Measurements from ENCODE around the gene HAUS1.
"Not testable (repeated sequence)": the region's sequence is repeated elsewhere in the genome, so short reads cannot be mapped to it uniquely, and the experiment has no call there.

The HAUS1 gene

DNA sequence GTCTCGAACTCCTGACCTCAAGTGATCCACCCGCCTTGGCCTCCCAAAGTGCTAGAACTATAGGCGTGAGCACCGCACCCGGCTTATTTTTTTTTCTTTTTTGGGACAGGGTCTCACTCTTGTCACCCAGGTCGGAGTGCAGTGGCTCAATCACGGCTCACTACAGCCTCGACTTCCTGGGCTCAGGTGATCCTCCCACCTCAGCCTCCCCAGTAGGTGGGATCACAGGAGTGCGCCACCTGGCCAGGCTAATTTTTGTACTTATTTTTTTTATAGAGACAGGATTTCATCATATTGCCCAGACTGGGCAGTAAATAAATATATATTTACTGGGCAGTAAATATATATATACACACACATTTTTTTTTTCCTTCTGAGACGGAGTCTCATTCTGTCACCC is 8.7 kb upstream of the HAUS1 start:
- no peak for ATAC-seq

DNA sequence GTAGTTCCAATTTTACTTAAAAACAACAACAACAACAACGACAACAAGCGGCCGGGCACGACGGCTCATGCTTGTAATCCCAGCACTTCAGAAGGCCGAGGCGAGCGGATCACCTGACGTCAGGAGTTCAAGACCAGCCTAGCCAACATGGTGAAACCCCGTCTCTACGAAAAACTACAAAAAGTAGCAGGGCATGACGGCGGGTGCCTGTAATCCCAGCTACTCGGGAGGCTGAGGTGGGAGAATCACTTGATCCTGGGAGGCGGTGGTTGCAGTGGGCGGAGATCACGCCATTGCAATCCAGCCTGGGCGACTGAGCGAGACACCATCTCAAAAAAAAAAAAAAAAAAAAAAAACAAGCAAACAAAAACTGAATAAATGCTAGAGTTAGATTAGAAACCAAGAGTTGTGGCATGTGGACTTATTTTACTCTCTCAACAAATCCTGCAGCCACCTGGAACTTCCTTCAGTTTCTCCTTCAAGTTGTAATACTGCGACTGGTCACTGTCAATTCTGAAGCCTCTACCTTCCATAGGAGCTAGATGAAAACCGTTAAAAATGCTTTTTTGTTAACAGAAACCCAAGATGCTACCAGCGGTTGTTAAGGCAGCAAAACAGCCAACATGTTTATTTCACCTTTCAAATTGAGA is 7.4 kb upstream of the HAUS1 start:
- no peak for ATAC-seq

DNA sequence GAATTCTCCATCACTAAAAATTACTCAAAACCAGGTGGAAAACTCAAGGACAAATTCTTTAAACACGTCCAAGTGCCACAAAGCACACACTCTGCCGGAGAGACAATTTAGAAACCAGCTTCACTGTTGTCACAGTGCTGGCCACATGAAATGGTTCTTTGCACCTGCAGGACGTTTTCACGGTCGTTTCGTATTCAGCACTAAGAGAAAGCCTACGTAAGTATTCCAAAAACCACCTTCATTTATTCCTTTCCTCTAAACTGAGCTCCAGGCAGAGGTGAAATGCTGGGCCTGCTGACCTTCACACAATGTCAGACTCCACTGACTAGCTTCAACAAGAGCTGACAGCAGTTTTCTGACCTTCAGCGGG is 6.8 kb upstream of the HAUS1 start:
- peak; percentile 3 to 11 for ATAC-seq

DNA sequence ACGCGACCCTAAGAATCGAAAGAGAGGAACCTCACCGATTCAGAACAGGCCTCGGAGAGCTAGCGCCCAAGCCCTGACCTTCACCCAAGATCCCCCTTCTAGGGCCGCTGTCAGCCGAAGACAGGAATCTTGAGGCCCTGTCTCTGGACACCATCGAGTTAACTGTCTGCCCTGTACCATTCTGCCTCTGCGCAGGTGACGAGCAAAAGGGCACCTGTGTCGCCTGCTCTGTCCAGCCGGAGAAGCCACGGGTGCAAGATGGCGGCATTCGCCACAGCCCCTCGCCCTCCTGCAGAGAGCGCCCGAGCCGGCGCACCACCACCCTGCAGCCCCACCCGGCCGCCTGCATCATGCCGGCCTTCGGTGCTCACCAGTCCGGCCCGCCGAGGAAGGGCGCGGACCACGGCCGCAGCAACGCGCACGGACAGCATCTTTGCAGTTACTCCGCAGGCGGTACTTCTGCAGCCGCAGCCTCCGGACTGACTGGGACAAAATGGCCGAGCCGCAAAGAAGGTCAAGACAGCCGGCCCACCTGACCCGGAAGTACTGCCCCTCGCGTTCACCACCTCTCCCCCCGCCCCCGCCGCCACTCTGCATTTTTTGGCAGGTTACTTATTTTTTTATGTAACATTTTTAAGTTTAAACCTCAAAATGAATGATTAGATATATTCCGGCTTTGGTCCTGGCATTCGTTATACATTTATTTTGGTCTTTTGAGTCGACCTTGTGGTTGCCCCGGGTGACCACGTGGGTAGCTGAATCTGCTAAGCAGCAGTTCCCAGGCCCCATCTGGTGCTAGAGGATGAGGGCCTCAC is 6.2 kb upstream of the HAUS1 start, which contains the start of gene ATP5F1A:
ATP5F1A (minus strand) TSS at position 496 of the 815 bp plus-strand sequence; CDS start at position 431, 65 bp downstream.
- ATAC-seq: peak; percentile 85 to 89

DNA sequence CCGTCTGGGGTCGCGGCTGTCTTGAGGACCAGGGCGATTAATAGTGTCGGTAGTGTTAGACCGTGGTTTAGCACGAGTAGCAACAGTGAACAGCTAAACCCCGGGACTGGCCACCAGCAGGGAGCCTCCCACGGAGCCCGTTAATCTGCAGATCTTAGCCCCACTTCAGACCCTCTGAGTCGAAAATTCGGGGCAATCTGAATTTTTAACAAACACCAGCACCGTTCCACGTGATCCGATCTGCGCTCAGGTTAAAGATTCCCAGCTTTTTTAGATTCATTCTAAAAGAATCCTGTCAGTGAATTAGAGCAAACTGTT is 5.6 kb upstream of the HAUS1 start:
- ATAC-seq: peak in 1 of 2 donors; percentile 1

DNA sequence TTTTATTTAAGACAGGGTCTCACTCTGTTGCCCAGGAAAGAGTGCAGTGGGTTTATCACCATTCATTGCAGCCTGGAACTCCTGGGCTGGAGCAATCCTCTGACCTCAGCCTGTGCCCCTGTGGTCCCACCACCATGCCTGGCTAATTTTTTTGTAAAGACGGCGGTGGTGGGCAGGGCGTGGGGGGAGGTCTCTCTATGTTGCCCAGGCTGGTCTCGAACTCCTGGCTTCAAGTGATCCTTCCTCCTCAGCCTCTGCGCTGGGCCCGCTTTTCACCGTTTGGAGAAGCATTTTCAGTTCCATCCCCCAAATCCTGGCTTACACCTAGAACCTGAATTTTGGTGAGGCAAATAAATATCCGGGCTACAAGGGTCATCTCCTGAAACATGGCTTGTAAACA is 4.7 kb upstream of the HAUS1 start:
- no peak for ATAC-seq

DNA sequence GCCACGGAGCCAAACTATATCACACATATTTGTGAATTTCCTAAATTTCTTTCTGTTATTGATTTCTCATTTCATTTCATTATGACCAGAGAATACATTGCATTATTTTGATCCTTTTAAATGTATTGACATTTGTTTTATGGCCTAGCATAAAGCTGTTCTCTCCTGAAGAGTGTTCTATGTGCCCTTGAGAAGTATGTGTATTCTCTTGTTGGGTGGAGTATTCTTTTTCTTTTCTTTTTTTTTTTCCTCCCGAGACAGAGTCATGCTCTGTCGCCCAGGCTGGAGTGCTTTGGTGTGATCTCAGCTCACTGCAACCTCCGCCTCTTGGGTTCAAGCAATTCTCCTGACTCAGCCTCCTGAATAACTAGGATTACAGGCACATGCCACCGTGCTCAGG is 5.2 kb downstream of the HAUS1 start:
- no peak for ATAC-seq

DNA sequence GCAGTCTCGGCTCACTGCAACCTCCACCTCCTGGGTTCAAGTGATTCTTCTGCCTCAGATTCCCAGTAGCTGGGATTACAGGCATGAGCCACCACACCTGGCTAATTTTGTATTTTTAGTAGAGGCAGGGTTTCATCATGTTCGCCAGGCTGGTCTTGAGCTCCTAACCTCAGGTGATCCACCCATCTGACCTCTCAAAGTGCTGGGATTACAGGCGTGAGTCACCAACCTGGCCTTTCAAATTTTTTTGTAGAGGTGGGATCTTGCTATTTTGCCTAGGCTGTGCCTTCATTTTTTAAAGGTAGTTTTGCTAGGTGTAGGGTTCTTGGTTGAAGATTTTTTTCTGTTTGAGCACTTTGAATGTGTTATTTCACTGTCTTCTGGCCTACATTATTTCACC is 6.2 kb downstream of the HAUS1 start:
- ATAC-seq: no peak

DNA sequence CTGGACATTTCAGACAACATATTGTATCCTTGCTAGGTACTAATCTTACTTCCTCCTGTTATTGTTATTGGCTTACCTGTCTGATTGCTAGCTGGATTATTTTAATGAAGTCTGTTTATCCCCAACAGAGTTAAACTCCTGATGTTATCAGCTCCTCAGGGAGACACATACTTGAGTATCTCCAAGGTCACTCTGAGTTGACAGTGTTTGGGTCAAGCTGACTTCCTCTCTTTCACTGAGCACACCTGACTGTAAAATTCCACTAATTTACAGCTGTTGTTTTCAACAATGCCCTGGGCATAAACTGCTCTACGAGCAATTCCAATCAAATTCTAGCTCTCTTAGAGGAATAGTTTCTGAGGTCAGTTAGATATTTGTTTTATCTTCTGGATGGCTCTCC is 9.6 kb downstream of the HAUS1 start:
- no peak for ATAC-seq

DNA sequence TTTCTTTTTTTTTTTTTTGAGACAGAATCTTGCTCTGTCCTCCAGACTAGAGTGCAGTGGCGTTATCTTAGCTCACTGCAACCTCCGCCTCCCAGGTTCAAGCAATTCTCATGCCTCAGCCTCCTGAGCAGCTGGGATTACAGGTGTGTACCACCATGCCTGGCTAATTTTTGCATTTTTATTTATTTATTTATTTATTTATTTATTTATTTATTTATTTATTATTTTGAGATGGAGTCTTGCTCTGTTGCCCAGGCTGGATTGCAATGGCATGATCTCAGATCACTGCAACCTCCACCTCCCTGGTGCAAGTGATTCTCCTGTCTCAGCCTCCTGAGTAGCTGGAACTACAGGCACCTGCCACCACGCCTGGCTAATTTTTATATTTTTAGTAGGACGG is 22.4 kb downstream of the HAUS1 start:
- ATAC-seq: not testable (repeated sequence)

DNA sequence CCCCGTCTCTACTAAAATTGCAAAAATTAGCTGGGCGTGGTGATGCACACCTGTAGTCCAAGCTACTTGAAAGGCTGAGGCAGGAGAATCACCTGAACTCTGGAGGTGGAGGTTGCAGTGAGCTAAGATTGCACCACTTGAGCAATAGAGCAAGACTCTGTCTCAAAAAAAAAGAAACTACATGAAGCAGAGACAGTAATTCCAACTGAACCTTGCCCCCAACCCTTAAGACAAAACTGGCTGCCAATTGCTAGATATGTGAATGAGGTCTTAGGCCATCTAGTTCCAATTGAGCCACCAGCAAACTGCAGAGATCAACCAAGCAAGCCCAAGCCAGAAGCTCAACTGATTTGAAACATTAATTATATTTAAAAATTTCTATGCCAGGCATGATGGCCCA is 25.9 kb downstream of the HAUS1 start:
- no peak for ATAC-seq

DNA sequence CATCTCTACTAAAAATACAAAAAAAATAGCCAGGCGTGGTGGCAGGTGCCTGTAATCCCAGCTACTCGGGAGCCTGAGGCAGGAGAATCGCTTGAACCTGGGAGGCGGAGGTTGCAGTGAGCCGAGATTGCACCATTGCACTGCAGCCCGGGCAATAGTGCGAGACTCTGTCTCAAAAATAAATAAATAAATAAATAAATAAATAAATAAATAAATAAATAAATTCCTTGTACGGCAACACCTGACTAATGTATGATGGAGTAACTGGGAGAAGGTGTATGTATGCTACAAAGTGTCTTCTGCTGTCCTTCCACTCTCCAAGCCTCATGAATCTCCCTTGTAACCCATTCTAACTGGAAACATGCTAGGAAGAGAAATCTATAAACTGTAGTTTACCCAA is 26.4 kb downstream of the HAUS1 start:
- ATAC-seq: not testable (repeated sequence)

GRCh38 chr18:46133534-46133933 is 29.3 kb downstream of the HAUS1 start:
- ATAC-seq: no peak

- ATAC-seq: no peak
Measured at GRCh38 chr18:46134920-46135675, 30.9 kb downstream of the HAUS1 start.

GRCh38 chr18:46140173-46140572 is 36.0 kb downstream of the HAUS1 start:
- no peak for ATAC-seq

- no peak for ATAC-seq
Measured at GRCh38 chr18:46141199-46141598, 37.0 kb downstream of the HAUS1 start.

GRCh38 chr18:46148810-46149209 is 44.6 kb downstream of the HAUS1 start:
- ATAC-seq: peak; percentile 24 to 44

DNA sequence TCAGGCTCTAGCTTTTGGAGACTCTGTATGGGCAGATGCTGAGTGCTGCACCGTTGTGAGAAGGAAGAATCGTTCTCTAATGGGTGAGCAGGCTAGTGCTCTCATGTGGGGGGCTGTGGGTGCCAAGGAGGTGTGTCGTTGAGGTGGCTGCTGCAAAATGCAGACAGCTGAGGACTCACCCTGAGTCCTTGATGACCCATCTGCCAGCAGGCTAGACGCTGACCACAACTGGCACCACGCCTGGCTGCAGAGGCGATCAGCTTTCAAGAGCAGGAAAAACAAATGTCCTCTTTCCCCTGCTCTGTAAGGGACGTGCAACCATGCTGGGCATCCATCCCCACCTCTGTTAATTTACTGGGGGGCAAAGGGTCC is 48.2 kb downstream of the HAUS1 start:
- ATAC-seq: no peak

DNA sequence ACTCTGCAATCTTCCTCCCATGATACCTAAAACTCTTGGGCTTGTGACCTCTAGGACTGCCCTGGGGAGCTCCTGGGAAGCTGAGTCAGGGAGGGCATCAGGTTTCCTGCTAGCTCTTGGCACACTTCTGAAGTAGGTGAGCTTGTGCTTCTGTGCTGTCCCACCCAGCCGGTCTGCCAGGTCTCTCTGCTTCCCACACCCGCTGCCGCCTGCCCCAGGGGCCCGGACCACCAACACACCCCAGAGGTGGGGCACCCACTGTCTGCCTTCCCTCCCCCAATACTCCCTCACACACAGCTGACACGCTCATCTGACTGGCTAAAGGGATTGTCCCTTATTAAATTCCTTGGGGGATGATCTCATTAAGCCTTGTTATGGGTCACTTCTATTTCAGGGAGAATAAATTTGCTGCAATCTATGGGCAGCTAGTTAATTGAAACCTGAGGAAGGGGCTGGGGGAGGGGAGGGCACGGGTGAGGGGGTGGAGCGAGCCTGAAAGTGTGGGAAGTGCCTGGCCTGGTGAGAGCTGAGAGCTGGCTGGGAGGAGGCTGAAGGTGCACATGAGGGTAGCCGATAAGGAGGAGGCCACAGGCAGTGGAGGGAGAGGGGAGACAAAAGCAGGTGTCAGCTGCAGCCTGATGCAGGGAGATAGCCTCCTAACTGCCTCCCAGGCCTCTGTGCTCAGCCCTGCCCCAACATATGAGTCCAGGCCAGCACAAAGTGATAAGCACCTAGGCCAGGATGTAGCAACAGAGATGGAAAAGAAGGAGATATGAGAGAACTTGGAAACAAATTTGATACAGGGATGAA is 48.8 kb downstream of the HAUS1 start:
- ATAC-seq: no peak

GRCh38 chr18:46155641-46156051 is 51.5 kb downstream of the HAUS1 start:
- ATAC-seq: peak; percentile 95 to 96

- ATAC-seq: peak; percentile 59 to 61
Measured at GRCh38 chr18:46156124-46156745, 52.0 kb downstream of the HAUS1 start.

DNA sequence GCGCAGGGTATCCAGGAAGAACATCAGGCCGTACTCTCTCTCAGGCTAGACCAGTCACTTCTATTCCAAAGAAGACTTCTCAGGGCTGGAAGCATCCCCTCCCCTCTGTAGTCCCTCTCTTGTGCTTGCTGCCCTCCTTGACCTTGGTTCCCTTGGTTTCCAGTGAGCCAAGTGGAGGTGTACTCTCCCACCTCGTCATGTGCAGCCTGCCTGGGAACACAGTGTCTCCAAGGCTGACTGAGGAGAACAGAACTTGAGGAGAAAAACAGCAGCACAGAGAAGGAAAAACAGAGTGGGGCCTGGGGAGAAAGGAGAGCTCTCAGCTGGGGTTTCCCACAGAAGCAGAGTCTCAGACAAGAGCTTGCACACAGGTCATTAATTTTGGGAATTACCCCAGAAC is 52.7 kb downstream of the HAUS1 start:
- no peak for ATAC-seq

Data from activated CD4-positive, CD25-positive, alpha-beta regulatory T cell treated with anti-CD3 and anti-CD28 coated beads, Interleukin-2, amount 50 U/mL, for 24 hours (primary cell).